ENCODE results near the gene SLITRK5. TPM values are rescaled to one million over a fixed set of nuclear protein-coding genes. Genes with fewer than 3 reads are reported as not detected.

The SLITRK5 gene
- total RNA-seq, 2 experiments from 2014 or later: not detected

DNA sequence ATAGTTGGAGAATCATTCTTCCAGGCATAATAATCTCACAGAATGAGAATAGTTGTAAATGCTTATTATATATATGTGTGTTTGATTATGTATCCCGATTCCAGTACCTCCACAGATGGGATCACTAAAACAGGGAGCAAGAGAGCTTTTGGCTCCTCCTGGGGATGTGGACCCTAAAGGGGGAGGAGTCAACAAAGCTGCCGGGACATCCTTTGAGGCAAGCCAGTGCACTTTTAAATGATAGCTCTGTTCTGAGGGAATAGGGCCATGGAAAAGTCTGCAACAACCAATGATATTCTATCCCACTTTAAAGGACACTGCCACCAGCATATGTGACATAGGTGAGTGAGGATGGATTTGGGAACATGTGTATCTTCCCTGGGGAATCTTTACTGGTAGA is 40.8 kb downstream of the SLITRK5 start:
- POLR2A ChIA-PET: no interaction called here
- ATAC-seq: no peak
- Mint-ChIP-seq H3K27me3 (no peaks in the 10 kb centered on the region), H3K36me3 (ENCODE audit: low read depth) (no peaks in the 10 kb centered on the region), H3K9me3 (peaks cover 1% of the 10 kb centered on the region), H3K27ac (no peak overlapping the region), H3K4me1 (ENCODE audit: low read depth) (no peaks in the 10 kb centered on the region), H3K4me3 (no peak overlapping the region)
- intact Hi-C loops (cut with micrococcal nuclease): no loop called here
- CTCF ChIA-PET: no interaction called here
- no peak for DNase-seq
- TF ChIP-seq, protein P1, sequence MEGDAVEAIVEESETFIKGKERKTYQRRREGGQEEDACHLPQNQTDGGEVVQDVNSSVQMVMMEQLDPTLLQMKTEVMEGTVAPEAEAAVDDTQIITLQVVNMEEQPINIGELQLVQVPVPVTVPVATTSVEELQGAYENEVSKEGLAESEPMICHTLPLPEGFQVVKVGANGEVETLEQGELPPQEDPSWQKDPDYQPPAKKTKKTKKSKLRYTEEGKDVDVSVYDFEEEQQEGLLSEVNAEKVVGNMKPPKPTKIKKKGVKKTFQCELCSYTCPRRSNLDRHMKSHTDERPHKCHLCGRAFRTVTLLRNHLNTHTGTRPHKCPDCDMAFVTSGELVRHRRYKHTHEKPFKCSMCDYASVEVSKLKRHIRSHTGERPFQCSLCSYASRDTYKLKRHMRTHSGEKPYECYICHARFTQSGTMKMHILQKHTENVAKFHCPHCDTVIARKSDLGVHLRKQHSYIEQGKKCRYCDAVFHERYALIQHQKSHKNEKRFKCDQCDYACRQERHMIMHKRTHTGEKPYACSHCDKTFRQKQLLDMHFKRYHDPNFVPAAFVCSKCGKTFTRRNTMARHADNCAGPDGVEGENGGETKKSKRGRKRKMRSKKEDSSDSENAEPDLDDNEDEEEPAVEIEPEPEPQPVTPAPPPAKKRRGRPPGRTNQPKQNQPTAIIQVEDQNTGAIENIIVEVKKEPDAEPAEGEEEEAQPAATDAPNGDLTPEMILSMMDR (IDR thresholded peaks at IDR 0.05): no peak

Data from activated CD8-positive, alpha-beta T cell treated with anti-CD3 and anti-CD28 coated beads for 36 hours (primary cell).